ENCODE measurements around the gene HK1.
A peak's percentile ranks its signal among the peaks of the same experiment; 100 is the strongest.

HK1 gene

GRCh38 chr10:69419096-69419743 lies 140.9 kb downstream of the HK1 start:
- intact Hi-C loops (cut with DNase I): loop anchor here (10.0 kb wide), 1 partner anchor 226 kb away; no protein-coding TSS in a partner anchor
- no peak for DNase-seq

DNA sequence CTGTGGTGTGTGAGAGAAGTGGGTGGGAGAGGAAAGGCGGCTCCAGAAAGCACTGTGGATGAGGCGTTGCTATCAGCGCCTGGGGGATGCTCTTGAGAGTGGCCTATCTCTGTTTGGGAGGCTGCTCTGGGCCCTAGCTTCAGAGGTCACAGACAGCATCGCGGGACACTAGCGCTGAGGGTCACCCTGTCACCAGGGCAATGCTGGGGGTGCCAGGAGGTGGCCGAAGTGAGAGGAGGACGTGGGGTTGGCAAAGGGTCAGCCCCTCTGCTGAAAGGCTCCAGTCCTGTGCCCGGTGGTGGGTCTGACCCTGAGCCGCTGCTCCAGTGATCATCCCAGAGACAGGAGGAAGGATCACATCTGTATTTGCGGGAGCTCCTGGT lies 141.4 kb downstream of the HK1 start:
- intact Hi-C loops (cut with DNase I): loop anchor here (10.0 kb wide), 1 partner anchor 225 kb away; no protein-coding TSS in a partner anchor
- DNase-seq: no peak

DNA sequence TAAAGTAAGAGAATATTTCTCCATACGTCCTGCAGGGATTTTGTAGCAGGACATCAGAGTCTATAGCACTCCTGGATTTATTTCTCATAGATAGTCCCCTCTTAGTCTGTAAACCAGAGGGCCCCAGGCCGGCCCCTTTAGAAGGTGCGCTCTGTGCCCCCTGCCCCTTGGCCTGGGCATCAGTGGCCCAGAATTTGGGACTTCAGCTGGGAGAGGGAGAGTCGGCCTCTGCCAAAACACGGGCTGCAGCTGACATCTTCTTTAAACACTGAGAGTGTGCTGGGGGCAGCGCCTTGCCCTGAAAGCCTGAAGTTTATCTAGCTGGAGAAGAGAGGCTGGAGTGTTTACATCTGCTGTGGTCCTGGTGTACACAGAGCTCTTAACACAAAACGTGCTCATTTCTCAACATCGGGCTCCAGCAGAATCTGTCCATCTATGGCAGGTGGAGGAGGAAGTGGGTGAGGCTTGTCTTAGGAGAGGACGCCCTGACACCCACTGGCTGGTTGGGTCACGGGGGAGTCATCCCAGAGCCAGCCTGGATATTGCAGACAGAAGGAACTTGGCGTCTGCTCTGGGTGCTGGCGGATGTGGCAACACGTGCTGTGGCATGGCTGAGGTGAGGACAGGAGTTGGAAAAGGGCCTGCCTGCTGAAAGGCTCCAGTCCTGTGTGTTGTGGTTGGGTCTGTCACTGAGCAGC lies 143.5 kb downstream of the HK1 start:
- intact Hi-C loops (cut with DNase I): no loop called here

GRCh38 chr10:69422676-69423075 lies 144.4 kb downstream of the HK1 start:
- intact Hi-C loops (cut with DNase I): no loop called here
- peak in 1 of 42 donors; percentile 6 for DNase-seq

More for the DNA sequence above, 143.5 kb downstream of the HK1 start:
- no peak for DNase-seq

- DNase-seq: no peak
- intact Hi-C loops (cut with DNase I): loop anchor here (5.0 kb wide), 1 partner anchor 82 kb away; no protein-coding TSS in a partner anchor
Measured at GRCh38 chr10:69425041-69425440, 146.7 kb downstream of the HK1 start.

DNA sequence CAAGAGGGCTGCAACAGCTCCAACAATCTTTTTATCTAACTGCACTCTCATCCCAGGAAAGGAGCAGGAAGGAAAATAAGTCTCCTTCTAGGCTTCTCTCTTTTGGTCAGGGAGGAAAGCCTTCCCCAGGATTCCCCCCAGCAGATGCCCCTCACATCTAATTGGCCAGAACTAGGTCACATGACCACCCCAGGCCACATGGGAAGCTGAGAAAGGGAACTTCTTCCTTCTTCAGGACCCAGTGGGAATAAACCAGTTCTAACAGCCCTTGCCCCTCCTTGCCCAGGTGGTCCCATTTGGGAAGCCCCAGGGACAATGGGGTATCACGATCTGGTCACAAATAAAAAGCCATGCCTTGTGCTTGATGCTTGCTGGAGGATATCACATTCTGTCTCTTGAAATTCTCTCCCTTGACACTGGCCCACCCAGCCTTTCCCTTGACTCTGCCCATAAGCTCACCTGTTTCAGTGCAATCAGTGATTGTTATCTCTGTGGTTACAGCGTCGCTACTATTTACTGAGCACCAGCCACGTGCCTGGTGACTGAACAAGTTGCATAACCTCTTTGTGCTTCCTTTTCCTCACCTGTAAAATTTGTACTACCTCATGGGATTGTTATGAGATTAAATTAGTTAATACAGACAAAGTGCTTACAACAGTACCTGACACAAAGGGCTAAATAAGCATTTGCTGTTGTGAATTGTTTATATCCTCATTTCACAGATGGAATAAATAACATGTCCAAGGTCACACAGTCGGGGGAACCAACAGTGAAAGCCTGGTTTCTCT lies 147.4 kb downstream of the HK1 start:
- peak in 1 of 42 donors; percentile 15 for DNase-seq

GRCh38 chr10:69426376-69426727 lies 148.1 kb downstream of the HK1 start:
- intact Hi-C loops (cut with DNase I): loop anchor here (5.0 kb wide), 1 partner anchor 81 kb away; no protein-coding TSS in a partner anchor
- DNase-seq: peak in 1 of 42 donors; percentile 23

More for the DNA sequence above, 147.4 kb downstream of the HK1 start:
- intact Hi-C loops (cut with DNase I): loop anchor here (5.0 kb wide), 1 partner anchor 82 kb away; no protein-coding TSS in a partner anchor

DNA sequence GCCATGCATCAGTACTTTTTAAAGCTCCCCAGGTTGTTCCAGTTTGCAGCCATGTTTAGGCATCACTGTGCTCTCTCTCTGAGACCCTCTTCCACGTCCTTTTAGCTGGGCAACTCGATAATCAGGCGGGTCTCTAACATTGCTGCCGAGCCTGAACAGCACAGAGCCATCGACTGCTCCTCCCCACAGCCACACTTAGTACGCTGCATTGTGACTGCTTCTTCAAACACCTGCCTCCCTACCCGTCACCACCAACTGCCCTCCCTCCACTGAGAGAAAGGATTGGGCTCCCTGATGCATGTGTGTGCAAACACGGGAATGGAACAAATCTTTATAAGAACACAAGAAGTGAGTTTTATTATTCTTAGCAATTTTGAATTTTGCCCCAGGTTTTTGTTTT lies 149.9 kb downstream of the HK1 start:
- intact Hi-C loops (cut with DNase I): loop anchor here (5.0 kb wide), 1 partner anchor 79 kb away; no protein-coding TSS in a partner anchor
- DNase-seq: peak in 1 of 42 donors; percentile 22

DNA sequence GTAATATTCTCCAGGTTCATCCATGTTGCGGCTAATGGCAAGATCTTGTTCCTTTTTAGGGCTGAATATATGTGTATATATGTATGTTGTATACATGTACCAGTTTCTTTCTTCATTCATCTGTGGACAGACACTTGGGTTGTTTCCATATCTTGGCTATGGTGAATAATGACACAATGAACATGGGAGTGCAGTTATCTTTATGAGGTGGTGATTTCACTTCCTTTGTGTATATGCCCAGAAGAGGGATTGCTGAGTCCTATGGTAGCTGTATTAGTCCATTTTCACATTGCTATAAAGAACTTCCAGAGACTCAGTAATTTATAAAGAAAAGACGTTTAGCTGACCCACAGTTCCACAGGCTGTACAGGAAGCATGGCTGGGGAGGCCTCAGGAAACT lies 155.9 kb downstream of the HK1 start:
- DNase-seq: no peak
- intact Hi-C loops (cut with DNase I): no loop called here

DNA sequence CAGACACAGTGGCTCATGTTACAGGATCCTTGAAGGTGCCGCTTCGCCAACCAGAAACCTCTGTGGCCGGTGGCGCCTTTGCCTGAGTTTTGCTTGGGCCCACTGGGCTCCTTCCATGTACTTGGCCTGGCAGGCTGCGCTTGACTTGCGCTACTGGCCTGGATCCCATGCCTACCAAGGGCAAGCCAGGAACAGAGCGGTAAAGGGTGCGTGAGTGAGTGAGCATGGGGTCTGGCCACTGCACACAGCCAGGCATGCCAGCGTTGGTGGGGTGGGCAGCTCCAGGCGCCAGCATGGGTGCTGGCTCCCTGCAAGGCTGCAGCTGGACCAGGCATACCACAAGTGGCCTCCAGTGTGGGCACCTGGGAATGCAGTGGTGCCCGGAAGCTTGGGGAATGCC lies 156.6 kb downstream of the HK1 start:
- peak in 2 of 42 donors; percentile 6 to 15 for DNase-seq
- intact Hi-C loops (cut with DNase I): no loop called here

- peak in 2 of 42 donors; percentile 10 to 14 for DNase-seq
- intact Hi-C loops (cut with DNase I): no loop called here
Measured at GRCh38 chr10:69435966-69436520, 157.7 kb downstream of the HK1 start.

DNA sequence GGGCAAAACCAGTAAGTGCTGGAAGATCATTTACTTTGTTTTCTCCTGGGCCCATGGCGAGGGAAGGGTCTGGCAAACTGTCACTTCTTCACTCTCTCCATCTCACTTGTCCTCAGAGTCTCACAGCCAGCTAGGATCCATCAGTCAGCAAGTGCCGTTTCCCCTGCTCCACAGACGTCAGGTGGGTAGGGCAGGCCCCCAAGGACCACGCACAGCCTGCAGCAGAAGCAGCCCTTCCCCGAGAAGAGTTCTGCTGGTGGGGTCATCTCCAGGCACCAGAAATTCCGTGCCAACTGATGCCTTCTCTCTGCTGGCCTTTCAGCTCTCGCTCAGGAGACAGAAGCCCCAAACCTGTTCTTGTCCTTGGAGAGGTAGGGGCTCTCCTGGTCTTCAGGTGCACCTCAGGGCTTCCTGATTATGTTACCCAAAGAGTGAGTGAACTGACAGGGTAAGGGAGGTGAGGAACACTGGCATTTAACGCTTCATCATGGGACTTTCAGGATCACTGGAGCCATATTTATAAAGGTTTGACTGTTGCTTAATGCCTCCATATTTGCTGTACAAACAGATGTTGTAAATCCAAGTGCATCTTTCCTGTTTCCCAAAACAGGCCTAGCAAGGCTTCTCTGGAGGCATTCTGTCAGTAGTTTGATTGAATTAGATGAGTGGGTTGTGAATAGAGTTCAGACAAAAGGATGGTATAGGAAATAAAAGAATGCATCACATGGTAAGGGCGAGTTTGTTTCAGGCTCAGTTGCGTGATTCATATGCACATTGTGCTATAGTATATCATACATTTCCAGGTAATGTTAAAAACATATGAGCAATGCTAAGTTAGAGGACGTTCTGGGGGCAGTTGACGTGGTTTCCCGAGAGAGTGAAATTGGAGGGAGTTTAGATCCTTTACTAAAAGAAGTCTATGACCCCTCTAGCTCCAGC lies 159.3 kb downstream of the HK1 start:
- intact Hi-C loops (cut with DNase I): no loop called here
- peak in 1 of 42 donors; percentile 15 for DNase-seq

DNA sequence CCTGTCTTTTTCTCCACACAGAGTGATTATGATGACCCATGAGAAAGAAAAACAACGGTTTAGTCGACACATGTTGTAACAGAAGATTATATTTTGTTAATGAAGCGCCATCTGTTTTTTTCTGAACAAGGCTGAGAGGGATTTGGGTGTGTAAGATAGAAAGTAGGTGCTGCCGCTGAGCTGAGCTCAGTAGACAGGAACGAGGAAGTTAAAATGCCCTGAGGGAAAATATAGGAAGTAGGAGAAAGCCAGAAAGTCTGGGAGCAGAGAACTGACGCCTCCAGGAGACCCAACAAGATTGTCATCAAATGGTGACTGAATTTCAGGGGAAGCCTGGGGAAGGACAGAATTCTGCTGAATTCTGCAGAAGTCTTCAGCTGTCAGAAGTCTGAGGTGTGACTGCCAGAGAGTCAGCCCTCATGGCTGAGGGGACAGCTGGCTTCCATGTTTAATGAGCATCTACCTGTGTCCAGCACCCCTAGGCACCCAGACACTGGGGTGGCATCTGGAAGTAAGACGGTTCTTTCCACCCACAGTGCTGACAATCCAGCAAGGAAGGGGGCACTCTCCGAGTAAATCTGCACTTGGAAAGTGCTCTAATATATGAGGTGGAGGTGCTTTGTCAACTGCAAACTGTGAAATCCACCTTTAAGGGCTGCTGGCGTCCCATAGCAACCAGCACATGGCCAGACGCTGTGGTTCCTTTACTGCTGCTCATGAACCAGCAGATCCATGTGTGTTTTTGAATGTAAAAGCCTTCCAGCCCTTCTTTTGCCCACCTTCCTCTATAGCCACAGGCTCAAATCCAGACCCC lies 160.4 kb downstream of the HK1 start:
- intact Hi-C loops (cut with DNase I): no loop called here
- DNase-seq: peak in 1 of 42 donors; percentile 22

GRCh38 chr10:69439350-69439739 lies 161.0 kb downstream of the HK1 start:
- DNase-seq: peak; percentile 8 to 87 (median 62)
- intact Hi-C loops (cut with DNase I): no loop called here

DNA sequence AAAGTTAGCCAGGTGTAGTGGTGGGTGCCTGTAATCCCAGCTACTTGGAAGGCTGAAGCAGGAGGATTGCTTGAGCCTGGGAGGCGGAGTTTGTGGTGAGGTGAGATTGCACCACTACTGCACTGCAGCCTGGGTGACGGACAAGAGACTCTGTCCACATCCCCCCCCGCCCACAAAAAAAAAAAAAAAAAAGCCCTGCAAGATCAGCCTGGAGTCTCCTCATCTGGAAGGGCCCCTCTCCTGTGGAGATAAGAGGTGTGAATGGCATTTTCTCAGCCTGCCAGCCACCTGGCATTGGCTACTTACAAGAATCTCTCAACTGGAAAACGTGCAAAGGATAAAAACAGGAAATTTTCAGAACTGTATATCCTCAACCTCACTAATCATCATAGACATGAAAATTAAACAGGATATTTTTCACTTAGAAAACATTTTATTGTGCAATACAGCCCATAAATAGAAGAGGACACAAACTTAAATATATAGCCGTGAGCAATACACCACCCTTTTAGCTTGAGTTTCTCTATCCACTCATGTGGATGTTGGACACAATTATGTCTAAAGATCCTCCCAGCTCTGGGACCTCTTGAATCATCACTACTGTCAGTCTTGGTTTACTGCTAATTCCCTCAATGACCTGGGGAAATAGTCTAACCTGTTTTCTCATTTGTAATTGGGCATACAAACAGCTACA lies 161.7 kb downstream of the HK1 start:
- intact Hi-C loops (cut with DNase I): no loop called here
- peak in 2 of 42 donors; percentile 32 to 37 for DNase-seq

DNA sequence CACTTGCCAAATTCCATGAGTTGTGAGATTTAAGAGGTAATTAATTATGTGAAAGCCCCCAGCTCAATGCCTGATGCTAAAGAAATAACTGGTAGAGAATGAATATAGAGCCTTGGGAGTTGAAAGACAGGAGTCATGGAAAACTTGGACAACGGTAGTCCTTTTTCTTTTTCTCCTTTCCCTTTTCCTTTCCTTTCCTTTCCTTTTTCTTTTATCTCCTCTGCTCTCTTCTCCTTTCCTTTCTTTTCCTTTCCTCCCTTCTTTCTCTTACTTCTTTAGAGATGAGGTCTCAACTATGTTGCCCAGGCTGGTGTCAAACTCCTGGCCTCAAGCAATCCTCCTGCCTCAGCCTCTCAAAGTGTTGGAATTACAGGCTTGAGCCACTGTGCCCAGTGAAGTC lies 165.1 kb downstream of the HK1 start:
- intact Hi-C loops (cut with DNase I): no loop called here
- no peak for DNase-seq

DNA sequence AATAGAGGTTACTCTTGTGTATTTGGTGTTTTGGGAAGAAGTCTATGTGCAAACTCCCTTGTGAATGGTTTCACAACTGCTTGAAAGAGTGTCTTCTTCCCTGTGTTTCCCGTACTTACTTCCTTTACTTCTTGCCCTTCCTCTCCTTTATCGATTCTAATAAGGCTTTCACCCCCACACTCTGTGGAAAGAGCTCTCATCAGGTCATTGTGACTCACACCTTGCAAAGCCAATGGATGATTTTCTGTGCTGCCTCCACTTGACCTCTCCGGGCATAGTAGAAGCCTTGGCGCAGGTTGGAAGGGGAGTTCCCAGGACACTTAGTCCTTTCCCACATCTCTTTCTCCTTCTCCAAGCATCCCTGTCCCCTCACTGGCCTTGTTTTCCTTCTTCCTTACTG lies 166.7 kb downstream of the HK1 start:
- intact Hi-C loops (cut with DNase I): no loop called here
- DNase-seq: no peak
